GM18505 (cell line): ENCODE data around the gene SLC16A1.
"Not testable (repeated sequence)": the region's sequence is repeated elsewhere in the genome, so short reads cannot be mapped to it uniquely, and the experiment has no call there.

Experiments
- ATAC-seq: cut with Tn5 transposase; IDR thresholded peaks from one replicate; pipeline ENCODE4 v1.9.1; 2021; ENCODE audit not compliant: unreplicated experiment
- POLR2A ChIP-seq: IDR thresholded peaks from 4 replicates; pipeline ENCODE4 v1.6.1; 2011; ENCODE audit warnings: borderline replicate concordance; ENCODE audit not compliant: insufficient read depth, insufficient read length; ENCODE audit errors: extremely low read depth

The SLC16A1 gene, protein sequence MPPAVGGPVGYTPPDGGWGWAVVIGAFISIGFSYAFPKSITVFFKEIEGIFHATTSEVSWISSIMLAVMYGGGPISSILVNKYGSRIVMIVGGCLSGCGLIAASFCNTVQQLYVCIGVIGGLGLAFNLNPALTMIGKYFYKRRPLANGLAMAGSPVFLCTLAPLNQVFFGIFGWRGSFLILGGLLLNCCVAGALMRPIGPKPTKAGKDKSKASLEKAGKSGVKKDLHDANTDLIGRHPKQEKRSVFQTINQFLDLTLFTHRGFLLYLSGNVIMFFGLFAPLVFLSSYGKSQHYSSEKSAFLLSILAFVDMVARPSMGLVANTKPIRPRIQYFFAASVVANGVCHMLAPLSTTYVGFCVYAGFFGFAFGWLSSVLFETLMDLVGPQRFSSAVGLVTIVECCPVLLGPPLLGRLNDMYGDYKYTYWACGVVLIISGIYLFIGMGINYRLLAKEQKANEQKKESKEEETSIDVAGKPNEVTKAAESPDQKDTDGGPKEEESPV

DNA sequence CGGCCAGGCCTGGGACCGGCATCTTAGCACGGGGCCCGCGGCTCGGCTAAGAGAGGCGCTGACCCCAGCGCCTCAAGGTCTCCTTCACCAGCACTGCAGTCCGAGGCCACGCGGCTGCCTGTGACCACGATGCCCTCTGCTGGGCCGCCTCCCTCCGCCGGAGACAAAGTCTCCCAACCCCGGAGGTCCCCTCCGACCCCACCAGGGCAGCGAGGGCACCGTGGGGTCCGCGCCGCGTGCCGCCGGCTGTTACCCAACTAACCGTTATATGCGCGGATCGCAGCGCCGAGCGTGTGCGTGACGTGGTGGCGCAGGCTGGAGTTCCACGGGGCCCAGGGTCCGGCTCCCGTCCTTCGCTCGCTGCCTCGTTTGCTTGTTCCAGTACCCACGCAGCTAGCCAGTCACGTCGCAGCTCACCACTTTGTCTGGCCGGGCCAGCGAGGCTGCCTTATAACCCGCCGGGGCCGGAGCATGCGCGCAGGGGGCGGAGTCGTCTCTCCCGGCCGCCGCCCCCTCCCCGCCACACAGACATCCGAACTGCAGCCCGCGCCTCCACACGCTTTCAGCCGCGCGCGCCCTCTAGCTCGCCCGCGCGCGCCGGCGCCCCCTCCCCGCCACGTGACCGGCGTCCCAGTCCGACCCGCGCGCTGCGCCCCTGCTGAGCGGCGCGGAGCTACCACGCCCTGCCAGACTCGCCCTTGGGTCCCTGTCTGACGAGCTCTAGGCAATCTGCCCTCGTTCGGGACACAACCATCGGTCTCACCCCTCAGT lies at the start of gene SLC16A1:
Gene SLC16A1 (minus strand): TSS at position 424 of the 771 bp plus-strand sequence. CDS start 26,888 bp downstream, outside the sequence.
- peak; percentile 98 for TF ChIP-seq POLR2A
- ATAC-seq: peak; percentile 67

DNA sequence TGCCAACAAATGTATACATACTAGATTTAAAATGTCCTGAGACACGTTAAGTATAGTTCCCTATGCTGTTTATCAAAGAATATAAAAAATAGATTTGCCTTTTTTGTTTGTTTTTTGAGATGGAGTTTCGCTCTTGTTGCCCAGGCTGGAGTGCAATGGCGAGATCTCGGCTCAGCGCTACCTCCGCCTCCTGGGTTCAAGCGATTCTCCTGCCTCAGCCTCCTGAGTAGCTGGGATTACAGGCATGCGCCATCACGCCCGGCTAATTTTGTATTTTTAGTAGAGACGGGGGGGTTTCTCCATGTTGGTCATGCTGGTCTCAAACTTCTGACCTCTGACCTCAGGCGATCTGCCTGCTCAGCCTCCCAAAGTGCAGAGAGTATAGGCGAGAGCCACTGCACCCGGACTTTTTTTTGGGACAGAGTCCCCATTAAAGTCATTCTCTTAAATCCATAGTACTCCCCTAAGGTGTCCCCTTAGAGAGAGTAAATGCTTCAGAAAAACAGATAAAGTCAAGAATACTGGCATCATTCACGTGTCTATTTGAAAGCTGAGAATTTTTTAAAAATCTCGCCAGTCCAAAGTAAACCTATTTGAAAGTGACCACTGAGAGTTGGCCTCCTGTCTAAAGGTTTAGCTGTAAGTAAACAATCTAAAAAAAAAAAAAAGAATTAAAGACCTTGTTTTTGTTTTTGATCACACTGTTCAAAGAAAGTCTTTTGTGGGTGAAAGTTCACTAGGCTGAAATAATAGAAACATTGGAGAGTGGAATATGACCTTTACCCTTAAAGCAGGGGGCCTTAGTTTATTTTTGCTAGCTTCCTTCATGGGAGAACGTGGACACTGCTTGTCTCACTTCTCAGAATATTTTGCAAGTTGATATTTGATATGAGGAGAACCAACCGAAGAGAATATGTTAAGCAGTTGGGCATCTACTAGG lies 48.0 kb upstream of the SLC16A1 start:
- no peak for ATAC-seq
- no peak for TF ChIP-seq POLR2A

DNA sequence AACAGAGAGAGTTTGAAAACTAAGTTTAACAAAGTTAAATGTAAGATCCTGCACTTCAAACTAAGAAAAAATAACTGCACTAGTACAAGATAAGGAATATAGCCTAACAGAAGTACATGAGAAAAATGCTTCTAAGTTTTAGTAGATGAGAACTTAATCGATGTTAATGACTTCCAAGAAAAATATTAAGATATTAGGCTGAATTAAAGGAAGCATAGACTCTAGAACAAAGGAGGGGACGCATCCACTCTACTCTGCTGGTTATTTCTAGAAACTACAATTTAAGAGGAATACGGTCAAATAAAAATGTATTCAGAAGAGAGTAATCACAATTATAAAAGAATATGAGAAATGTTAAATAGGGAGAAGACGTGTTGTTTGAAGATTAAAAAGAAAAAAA lies 46.3 kb upstream of the SLC16A1 start:
- no peak for ATAC-seq

DNA sequence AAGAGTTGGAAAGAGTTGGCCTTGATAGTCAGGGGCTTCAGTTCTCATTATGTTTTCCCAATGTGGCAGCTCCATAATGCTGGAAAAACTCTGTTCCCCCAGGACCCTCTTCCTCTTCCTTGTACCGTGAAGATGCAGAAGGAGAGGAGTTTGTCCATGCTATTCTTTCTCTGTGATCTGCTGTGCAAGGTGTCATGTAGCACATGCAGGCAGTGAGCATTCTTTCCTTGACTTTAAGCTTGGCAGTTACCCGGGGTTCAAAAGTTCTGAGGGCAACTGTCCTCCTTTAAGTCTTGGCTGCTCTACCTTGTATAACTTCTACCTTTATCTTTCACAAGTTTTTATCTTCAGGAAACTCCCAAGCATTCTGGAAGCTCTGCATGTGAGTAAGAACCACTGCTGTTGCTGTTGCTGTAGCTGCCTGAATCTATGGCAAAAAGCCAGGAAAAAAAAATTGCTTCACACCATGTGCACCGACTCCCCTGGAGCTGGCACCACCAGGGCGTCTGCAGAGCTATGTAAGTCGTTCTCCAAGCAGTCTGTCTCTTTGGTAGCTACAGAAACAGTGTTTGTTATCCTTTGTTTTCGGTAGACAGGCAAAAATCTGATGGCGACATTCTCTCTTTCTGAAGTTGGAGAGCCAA lies 42.7 kb upstream of the SLC16A1 start:
- no peak for TF ChIP-seq POLR2A
- no peak for ATAC-seq

More for the DNA sequence above, 46.3 kb upstream of the SLC16A1 start:
- TF ChIP-seq POLR2A: no peak

DNA sequence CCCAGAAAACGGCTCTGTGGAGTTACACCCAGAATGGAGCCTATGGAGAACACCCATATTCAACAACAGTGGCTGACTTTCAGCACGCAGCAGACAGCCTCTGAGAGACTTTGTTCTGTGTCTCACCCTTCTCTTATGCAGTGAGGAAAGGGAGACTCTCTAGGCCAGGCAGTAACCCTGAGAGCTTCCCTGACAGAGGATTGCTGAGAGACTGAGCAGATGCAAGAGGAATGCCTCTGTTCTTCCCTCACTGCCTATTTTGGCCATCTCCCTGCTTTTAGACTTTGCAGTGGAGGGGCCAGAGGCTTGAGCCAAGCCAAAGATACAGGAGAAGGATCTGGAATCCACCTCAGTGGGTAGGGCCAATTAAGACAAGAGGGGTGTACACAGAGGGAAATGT lies 41.8 kb upstream of the SLC16A1 start:
- no peak for TF ChIP-seq POLR2A
- no peak for ATAC-seq

DNA sequence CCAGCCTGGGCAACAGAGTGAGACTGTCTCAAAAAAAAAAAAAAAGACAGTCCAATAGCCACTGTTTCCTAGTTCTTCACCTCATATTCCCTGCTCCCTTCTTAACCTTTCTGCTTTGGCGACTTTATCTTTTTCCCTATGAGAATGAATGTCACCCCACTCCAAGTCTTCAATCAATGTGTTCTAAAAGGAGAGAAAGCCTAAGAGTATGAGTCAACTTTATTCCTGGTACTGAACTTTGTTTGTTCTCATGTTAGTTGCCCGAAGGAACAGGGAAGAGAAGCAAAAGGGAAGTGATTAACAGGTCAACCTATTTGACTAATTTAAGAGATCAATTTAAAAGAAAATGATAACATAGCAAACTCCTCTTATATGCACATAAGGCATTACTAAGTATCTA lies 39.9 kb upstream of the SLC16A1 start:
- ATAC-seq: no peak
- no peak for TF ChIP-seq POLR2A

DNA sequence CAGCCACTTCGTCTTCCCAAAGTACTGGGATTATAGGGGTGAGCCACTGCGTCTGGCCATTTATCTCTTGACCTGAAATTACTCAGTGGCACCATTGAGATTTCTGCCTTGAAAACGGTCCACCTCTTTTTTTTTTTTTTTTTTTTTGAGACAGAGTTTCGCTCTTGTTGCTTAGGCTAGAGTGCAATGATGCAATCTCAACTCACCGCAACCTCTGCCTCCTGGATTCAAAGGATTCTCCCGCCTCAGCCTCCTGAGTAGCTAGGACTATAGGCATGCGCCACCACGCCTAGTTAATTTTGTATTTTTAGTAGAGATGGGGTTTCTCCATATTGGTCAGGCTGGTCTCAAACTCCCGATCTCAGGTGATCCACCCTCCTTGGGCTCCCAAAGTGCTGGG lies 39.0 kb upstream of the SLC16A1 start:
- ATAC-seq: not testable (repeated sequence)

DNA sequence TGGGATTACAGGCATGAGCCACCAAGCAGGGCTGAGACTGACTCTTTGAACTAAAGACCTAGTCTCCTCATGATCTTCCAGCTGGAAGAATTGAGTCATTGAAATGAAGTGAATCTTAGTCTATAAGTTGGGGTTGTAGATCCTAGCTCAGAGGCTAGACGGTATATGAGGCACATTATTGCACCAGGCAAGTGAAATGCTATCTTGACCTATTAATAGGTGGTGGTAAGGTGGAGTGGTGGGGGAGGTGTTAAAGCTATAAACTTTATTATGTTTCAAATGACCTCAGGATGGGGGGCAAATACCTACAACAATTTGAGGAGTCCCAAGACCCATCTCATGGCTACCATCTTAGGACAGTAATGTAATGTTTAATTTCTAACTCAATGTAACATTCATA lies 36.8 kb upstream of the SLC16A1 start:
- TF ChIP-seq POLR2A: no peak
- ATAC-seq: no peak

DNA sequence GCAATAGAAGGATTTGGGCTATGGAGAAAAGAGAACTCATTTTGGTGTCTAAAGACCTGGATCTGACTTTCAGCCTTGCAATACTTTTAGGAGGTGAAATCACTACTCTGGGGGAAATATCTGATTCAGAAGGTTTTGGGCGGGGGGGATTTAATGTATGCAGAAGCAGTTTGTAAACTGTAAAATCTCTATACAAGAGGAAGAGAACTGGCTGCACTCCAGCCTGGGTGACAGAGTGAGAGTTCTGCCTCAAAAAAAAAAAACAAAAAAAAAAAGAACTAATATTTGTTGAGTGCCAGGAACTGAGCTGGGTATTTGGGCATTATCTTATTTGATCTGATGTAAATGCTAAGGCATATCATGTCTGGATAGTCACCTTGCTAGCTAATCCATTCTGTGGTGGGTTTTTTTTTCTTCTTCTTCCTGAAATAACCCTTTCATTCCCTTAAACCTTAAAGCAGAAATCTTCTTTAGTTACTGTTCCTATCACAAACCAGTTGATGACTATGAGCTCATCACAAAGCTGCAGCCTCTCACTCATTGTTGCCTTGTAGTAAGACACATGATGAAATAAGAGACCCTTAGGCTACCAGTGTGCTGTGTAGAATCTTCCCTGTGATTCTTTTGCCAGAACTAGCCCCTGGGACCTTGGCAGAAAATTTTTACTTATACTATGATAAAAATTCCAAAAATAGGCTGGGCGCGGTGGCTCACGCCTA lies 35.6 kb upstream of the SLC16A1 start:
- no peak for TF ChIP-seq POLR2A
- ATAC-seq: no peak

DNA sequence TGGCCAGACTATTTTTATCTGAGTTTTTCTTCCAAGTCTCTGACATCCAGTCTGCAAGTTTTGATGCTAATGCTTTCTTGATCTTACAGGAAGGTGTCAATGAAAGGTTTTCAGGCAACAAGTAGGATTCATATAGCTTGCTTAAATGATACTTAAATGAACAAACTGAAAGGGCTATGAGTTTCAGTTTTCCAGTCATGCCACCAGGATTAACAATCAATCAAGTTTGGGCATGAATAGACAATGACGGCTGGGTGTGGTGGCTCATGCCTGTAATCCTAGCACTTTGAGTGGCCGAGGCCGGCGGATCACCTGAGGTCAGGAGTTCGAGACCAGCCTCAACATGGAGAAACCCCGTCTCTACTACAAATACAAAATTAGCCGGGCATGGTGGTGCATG lies 34.3 kb upstream of the SLC16A1 start:
- TF ChIP-seq POLR2A: no peak
- ATAC-seq: no peak

DNA sequence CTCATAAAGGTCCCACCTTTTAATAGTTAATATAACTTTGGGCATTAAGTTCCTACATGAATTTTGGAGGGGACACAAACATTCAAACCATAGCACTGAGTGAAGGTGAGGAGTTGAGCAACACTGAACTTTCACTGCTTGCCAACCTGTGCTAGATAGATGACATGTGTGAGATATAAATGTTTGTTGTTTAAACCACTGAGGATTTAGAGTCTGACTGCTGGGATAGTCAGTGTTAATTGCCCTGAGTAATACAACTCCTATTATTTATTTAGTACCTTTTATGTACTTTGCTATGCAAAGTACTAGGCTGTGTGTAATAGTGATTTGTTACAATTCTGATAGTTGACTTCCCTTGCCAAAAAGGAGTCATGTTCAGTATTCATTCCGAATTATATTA lies 32.4 kb upstream of the SLC16A1 start:
- TF ChIP-seq POLR2A: no peak
- no peak for ATAC-seq

DNA sequence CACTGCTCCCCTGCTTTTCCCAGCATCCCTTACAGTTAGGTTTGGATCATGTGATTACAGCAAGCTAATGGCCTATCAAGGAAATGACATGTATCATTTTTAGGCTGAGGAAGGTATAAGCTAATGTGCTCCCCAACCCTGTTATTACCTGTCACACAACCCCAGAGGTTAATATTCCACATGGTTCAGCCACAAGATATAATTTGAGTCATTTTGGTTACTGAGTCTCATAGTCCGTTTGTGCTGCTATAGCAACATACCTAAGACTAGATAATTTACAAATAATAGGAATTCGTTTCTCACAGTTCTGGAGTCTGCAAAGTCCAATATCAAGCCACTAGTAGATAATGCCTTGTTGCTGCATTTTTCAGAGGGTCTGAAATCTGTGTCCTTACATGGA lies 29.1 kb upstream of the SLC16A1 start:
- ATAC-seq: no peak
- no peak for TF ChIP-seq POLR2A
